Left lung (tissue), 10 donors: ENCODE results near the gene MIOS. TPM values are rescaled to one million over a fixed set of nuclear protein-coding genes. Genes with fewer than 3 reads are reported as not detected.

Experiments used
- ATAC-seq: fragments of 200-7000 bp; cut with Tn5 transposase; one replicate; pipeline ENCODE4 v1.9.1; 2020; ENCODE audit warnings: moderate library complexity
- DNase-seq, 4 donors: peaks; one replicate each; pipeline ENCODE4 v3.0.0-alpha.2; 2013 to 2020
- H3K27ac ChIP-seq, 2 donors: fragments of 200-600 bp; sonication (generic) in 1 of 2; one replicate each; pipeline versions ENCODE4 v1.5.0 to v1.8.0; 2020 to 2021
- H3K27me3 ChIP-seq, 2 donors: fragments of 200-600 bp; sonication (generic) in 1 of 2; one replicate each; pipeline versions ENCODE4 v1.5.0 to v1.8.0; 2020 to 2021
- H3K36me3 ChIP-seq, 2 donors: fragments of 200-600 bp; sonication (generic) in 1 of 2; one replicate each; pipeline versions ENCODE4 v1.5.0 to v1.8.0; 2020 to 2021
- H3K4me1 ChIP-seq, 2 donors: fragments of 200-600 bp; one replicate each; pipeline ENCODE4 v1.8.0; 2021
- H3K4me3 ChIP-seq, 2 donors: fragments of 200-600 bp; sonication (generic) in 1 of 2; one replicate each; pipeline versions ENCODE4 v1.5.0 to v1.8.0; 2020 to 2021; ENCODE audit warnings: mild to moderate bottlenecking in 1 of 2
- H3K9me3 ChIP-seq, 2 donors: fragments of 200-600 bp; sonication (generic) in 1 of 2; one replicate each; pipeline versions ENCODE4 v1.5.0 to v1.8.0; 2020 to 2021
- CTCF ChIP-seq, 2 donors: fragments of 200-600 bp; sonication (generic) in 1 of 2; IDR thresholded peaks; one replicate each; pipeline versions ENCODE4 v1.5.0 to v1.8.0; 2021; ENCODE audit warnings: antibody characterized with exemption in 2 of 2
- intact Hi-C, 2 donors: fragments of 100-400 bp; cut with DNase I; formaldehyde crosslinking; loops; one replicate each; pipeline versions ENCODE4 v1.11.2 to v1.14.2; 2022
- polyA plus RNA-seq, 6 donors: library from polyadenylated mRNA; unstranded; fragments of 120-200 nt; gene quantifications; one replicate each; pipeline ENCODE4 v1.2.1, GENCODE V29; 2013; ENCODE audit not compliant: insufficient read length in 6 of 6
- total RNA-seq, 2 donors: library from RNA; stranded (reverse); fragmentation: NEBNext Ultra II Directional; extraction: Animal tissue kit (Norgen Biotek cat#: 25700); gene quantifications; one replicate each; pipeline ENCODE4 v1.2.1, GENCODE V29; 2021
- donor health status: DM: no; HTN: yes; CAD: no.
- donor health status: DM: no; HTN: no; CAD: no.

The MIOS gene
- total and polyA plus RNA-seq, 8 donors: 25.3 to 40.1 (median 36.5) TPM

- TF ChIP-seq CTCF (IDR thresholded peaks at IDR 0.05): no peak
- DNase-seq (no peak), ATAC-seq (no peak)
- intact Hi-C loops: no loop called here
- H3K36me3 ChIP-seq: no peaks in the 10 kb centered on the region
- no peak overlapping the region for H3K4me3 ChIP-seq
- no peak overlapping the region for H3K27ac ChIP-seq
- peaks cover 0 to 3% of the 10 kb centered on the region in 2 donors for H3K4me1 ChIP-seq
- no peaks in the 10 kb centered on the region for H3K9me3 ChIP-seq
- no peaks in the 10 kb centered on the region for H3K27me3 ChIP-seq
These were observed 80.9 kb downstream of the MIOS start for GRCh38 chr7:7647495-7648036.

DNA sequence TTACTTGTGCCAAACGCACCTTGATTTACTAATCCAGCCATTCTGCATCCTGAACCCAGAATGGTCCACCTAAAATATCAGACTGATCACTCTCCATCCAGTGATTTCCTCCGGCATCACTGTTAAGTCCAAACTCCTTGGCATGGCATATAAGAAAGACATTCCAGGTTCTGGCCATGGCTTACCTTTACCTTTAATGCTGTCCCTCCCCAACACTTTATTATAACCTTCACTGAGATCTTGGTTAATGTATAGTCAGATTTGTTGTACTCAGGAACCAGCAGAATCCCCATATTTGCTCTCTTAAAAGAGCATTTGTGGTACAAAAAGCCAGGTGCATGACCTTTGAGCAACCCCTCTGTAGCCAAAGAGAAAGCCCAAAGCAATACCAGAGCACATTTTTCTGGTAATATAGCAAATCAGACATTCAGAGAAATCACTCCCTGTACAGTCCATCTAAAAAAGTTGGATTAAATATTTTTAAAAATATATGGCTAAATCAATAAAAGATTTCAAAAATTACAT is 84.1 kb downstream of the MIOS start:
- H3K9me3 ChIP-seq: no peaks in the 10 kb centered on the region

DNA sequence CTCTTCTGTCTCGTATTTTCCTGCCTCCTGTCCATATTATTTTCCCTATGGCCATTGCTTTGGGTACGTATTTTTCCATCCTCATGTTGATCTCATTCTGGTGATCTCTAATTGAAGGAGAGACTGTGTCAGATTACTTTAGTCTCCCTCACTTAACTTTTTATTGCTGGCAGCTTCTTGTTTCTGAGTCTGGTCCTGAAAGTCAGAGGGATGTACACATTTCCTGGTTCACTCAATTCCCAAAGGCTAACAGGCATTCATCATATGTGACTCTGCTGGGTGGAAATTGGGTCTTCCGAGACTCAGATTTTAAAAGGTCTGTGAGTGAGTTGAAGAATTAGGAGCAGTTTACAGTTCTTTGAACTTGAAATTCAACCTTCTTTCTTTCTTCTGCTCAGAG is 84.8 kb downstream of the MIOS start:
- H3K36me3 ChIP-seq: no peaks in the 10 kb centered on the region
- DNase-seq (no peak), ATAC-seq (no peak)
- intact Hi-C loops: no loop called here
- no peaks in the 10 kb centered on the region for H3K4me1 ChIP-seq
- no peaks in the 10 kb centered on the region for H3K9me3 ChIP-seq
- no peak overlapping the region for H3K27ac ChIP-seq
- TF ChIP-seq CTCF (IDR thresholded peaks at IDR 0.05): no peak
- no peaks in the 10 kb centered on the region for H3K27me3 ChIP-seq
- no peak overlapping the region for H3K4me3 ChIP-seq

More for the DNA sequence above, 84.1 kb downstream of the MIOS start:
- ATAC-seq: no peak
- intact Hi-C loops: no loop called here
- H3K27ac ChIP-seq: no peak overlapping the region
- H3K4me1 ChIP-seq: no peaks in the 10 kb centered on the region
- TF ChIP-seq CTCF (IDR thresholded peaks at IDR 0.05): no peak
- DNase-seq: no peak
- H3K27me3 ChIP-seq: no peaks in the 10 kb centered on the region
- no peaks in the 10 kb centered on the region for H3K36me3 ChIP-seq
- H3K4me3 ChIP-seq: no peak overlapping the region

DNA sequence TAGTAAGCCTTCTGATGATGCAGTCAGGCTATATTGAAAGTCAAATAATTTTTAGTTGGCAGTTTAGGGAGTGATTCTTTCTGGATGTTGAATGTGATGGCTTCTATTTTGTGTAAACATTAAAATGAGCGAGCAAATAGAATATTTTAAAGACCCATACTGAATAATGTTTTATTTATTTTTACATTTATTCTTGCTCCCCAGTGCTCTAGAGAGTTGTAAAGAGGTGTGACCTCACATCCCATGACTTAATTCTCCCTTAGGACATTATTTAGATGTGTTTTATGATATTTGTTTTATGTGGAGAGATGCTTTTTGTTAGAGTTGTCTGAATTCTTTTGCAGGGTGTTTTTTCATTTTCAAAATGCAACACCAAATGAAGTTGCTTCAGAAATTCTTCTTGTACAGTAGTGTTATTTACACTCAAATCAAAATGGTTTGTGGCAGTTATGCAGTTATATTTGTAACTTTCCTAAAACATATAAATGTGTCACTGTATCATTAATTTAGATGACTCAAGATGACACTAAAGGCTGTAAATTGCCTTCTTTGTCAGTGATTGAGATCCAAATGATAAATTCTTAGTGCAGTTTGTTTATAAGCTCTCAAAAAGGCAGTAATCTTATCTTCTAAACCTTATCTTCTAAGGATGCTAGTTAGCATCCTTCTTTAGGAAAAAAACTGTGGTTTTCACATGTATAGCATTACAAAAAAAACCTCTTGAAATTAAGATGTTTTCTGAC is 86.3 kb downstream of the MIOS start:
- no peak for TF ChIP-seq CTCF (IDR thresholded peaks at IDR 0.05)
- DNase-seq (no peak), ATAC-seq (no peak)
- no peak overlapping the region for H3K27ac ChIP-seq
- no peaks in the 10 kb centered on the region for H3K27me3 ChIP-seq
- H3K36me3 ChIP-seq: no peaks in the 10 kb centered on the region
- no peak overlapping the region for H3K4me3 ChIP-seq
- intact Hi-C loops: no loop called here
- H3K9me3 ChIP-seq: peaks cover 0 to 3% of the 10 kb centered on the region in 2 donors
- no peaks in the 10 kb centered on the region for H3K4me1 ChIP-seq

GRCh38 chr7:7653593-7654187 is 87.0 kb downstream of the MIOS start:
- H3K27ac ChIP-seq: no peak overlapping the region
- peak in 1 of 2 donors; percentile 27 for TF ChIP-seq CTCF (IDR thresholded peaks at IDR 0.05)
- intact Hi-C loops: no loop called here
- ATAC-seq: no peak
- H3K4me3 ChIP-seq: no peak overlapping the region
- H3K9me3 ChIP-seq: peaks cover 0 to 6% of the 10 kb centered on the region in 2 donors
- no peaks in the 10 kb centered on the region for H3K36me3 ChIP-seq
- H3K27me3 ChIP-seq: no peaks in the 10 kb centered on the region
- DNase-seq: no peak
- H3K4me1 ChIP-seq: no peaks in the 10 kb centered on the region
